ENCODE measurements around the gene CAMTA2.
A peak's percentile ranks its signal among the peaks of the same experiment; 100 is the strongest.

The CAMTA2 gene

DNA sequence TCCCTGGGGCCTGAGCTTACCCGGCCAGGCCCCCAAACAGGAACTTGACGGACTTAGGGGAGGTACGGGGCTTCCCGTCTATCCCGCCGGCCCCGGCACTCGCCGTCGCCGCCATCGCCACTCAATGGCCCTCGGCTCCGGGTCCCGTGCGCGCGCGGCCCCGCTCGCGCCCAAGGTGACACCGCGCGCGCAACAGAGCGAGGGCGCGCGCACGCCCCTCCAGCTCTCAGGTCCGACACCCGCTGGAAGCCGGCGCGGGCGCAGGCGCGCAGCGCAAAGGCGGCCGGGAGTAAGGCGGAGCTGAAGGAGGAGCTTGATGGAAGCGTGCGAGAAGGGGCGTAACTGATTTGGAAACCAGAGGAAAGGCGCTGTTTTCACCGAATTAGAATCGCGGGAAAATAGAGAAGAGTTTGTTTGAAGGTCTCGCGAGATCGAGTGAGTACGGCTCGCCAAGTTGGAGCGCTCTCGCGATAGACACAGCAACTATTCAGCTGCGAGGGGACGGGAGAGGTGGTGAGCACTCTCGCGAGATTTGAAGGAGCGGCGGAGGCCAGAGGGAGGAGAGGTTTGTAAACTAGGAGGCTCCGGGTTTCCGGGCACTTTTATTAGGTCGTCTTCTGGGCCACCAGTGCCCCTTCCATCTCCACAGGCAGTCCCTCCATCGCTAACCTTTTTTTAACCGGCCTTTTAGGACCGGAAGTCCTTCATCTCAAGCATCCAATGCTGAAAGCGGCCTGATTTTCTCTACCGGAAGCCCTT lies 47.5 kb downstream of the CAMTA2 start, which contains the start of the genes RNF167 and SLC25A11:
Gene RNF167 (plus strand): TSS at position 473 of the 759 bp plus-strand sequence. CDS start 642 bp downstream, outside the sequence.
Gene SLC25A11 (minus strand): TSS at position 251 of the 759 bp plus-strand sequence. CDS start 136 bp downstream, at position 115.
- 0% methylated on average over 72 of the region's 72 CpGs for WGBS, 2 experiments
- H3K9me3 ChIP-seq (ENCODE audit: control insufficient read depth, low read length), result no peaks in the 10 kb centered on the region
- H3K4me1 ChIP-seq (ENCODE audit: control insufficient read depth, insufficient read depth, low read length), result peaks cover 15% of the 10 kb centered on the region
- H3K36me3 ChIP-seq (ENCODE audit: control insufficient read depth, insufficient read depth, low read length), result peaks cover 31% of the 10 kb centered on the region
- H3K27me3 ChIP-seq (ENCODE audit: control insufficient read depth, insufficient read depth, low read length, poor library complexity, severe bottlenecking), result no peaks in the 10 kb centered on the region
- peak within 1 kb of the TSS; percentile 89 for H3K27ac ChIP-seq (ENCODE audit: insufficient read depth, low read depth, low read length, poor library complexity, severe bottlenecking)
- peak within 1 kb of the TSS; percentile 92 for H3K4me3 ChIP-seq (ENCODE audit: insufficient read depth, low read depth, low read length)

DNA sequence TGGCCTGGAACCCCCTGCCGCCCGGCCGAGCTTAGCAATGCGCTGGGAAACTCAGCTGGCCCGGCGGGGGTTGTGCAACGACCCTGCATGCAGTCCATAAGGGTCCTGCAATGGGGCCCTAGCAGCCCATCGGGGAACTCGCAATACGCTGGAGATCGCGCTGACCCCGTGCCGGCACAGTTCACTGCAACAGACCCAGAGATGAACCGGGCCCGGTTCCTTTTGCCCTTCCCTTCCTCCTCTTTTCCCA lies 48.0 kb downstream of the CAMTA2 start:
- 0 to 1% methylated on average over 16 of the region's 16 CpGs for WGBS, 2 experiments
- Histone ChIP-seq H3K36me3 (ENCODE audit: control insufficient read depth, insufficient read depth, low read length) (peaks cover 26% of the 10 kb centered on the region), H3K4me3 (ENCODE audit: insufficient read depth, low read depth, low read length) (peak overlapping the region; percentile 92)

DNA sequence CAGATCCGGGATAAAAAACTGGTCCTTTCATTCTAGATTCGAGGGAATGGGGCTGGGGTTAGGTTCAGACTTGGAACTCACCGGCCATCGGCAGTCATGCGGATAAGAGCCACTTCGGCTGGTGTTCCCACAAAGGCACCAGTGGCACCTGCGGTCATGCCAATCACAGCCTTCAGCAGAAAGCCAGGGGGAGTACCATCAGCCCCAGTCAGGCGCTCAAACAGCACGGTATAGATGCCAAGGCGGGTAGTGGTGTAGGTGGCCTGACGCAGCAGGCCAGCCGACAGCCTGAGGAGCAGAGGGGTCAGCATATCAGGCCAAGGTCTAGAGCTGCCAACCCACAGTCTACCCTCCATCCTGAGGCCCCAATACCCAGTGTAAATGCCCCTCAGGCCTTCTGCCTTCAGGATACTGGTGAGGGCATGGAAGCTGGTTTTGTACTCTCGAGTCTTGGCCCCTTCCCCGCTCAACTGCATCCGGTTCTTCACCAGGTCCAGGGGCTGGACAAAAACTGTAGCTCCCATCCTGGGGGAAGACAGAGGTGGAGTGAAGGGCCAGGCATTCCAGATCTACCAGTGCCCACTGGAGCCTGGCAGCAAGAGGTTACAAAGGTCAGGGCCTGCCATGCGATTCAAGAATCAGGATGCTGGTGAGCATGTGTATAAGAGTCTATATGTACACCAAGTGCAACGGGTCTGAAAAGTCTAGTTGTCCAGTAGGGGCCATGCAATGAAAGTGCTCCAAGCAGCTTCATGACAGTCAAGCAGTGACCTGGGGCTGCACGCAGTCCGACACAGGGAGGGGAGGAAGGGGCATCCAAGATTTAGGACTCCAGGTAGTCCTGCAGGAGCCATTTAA lies 48.6 kb downstream of the CAMTA2 start:
- Histone ChIP-seq H3K4me1 (ENCODE audit: control insufficient read depth, insufficient read depth, low read length) (peaks cover 15% of the 10 kb centered on the region), H3K4me3 (ENCODE audit: insufficient read depth, low read depth, low read length) (peak overlapping the region; percentile 92), H3K9me3 (ENCODE audit: control insufficient read depth, low read length) (no peaks in the 10 kb centered on the region), H3K36me3 (ENCODE audit: control insufficient read depth, insufficient read depth, low read length) (peaks cover 26% of the 10 kb centered on the region), H3K27me3 (ENCODE audit: control insufficient read depth, insufficient read depth, low read length, poor library complexity, severe bottlenecking) (no peaks in the 10 kb centered on the region), H3K27ac (ENCODE audit: insufficient read depth, low read depth, low read length, poor library complexity, severe bottlenecking) (peak overlapping the region; percentile 89)
- 73 to 75% methylated on average over 19 of the region's 19 CpGs for WGBS, 2 experiments

More for the DNA sequence above, 48.0 kb downstream of the CAMTA2 start:
- H3K27me3 ChIP-seq (ENCODE audit: control insufficient read depth, insufficient read depth, low read length, poor library complexity, severe bottlenecking), result no peaks in the 10 kb centered on the region
- no peaks in the 10 kb centered on the region for H3K9me3 ChIP-seq (ENCODE audit: control insufficient read depth, low read length)
- peak overlapping the region; percentile 89 for H3K27ac ChIP-seq (ENCODE audit: insufficient read depth, low read depth, low read length, poor library complexity, severe bottlenecking)
- peaks cover 15% of the 10 kb centered on the region for H3K4me1 ChIP-seq (ENCODE audit: control insufficient read depth, insufficient read depth, low read length)

DNA sequence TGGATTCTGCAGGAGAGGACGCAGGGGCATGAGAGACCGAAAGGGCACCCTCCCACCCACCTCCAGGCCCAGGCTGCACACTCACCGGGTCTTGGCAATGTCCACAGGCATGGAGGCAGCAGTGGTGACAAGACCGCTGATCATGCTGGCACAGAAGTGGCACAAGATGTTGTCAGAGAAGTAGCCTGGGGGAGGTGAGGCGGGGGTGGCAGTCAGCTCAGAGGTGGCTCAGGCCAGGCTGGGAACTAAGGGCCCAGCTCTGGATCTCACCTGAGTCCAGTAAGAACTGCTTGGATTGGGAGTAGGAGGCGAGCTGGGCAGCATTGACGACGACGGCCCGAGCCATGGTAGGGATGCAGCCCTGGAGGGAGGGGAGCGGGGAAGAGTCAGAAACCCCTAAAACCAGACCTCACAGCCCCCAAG lies 49.4 kb downstream of the CAMTA2 start:
- H3K27me3 ChIP-seq (ENCODE audit: control insufficient read depth, insufficient read depth, low read length, poor library complexity, severe bottlenecking), result no peaks in the 10 kb centered on the region
- peaks cover 15% of the 10 kb centered on the region for H3K4me1 ChIP-seq (ENCODE audit: control insufficient read depth, insufficient read depth, low read length)
- H3K27ac ChIP-seq (ENCODE audit: insufficient read depth, low read depth, low read length, poor library complexity, severe bottlenecking), result no peak overlapping the region
- no peaks in the 10 kb centered on the region for H3K9me3 ChIP-seq (ENCODE audit: control insufficient read depth, low read length)
- 94 to 97% methylated on average over 11 of the region's 11 CpGs for WGBS, 2 experiments
- H3K4me3 ChIP-seq (ENCODE audit: insufficient read depth, low read depth, low read length), result no peak overlapping the region
- peaks cover 20% of the 10 kb centered on the region for H3K36me3 ChIP-seq (ENCODE audit: control insufficient read depth, insufficient read depth, low read length)

DNA sequence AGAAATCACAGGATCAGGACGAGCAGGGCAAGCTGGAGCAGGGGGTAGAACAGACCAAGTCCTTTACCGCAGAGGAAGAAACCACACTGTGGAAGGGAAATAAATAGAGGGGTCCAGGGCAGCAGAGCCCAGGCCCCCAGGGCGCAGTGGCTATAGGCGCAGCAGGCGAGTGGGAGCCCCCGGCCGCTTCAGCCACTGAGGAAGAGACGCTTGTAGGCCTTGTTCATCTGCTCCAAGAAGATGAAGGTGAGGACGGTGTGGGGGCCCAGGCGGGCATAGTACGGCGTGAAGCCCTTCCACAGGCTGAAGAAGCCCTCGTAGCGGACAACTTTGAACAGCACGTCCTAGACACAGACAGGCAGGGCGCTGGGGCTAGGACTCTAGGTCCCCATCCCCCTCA lies 49.9 kb downstream of the CAMTA2 start:
- H3K9me3 ChIP-seq (ENCODE audit: control insufficient read depth, low read length), result no peaks in the 10 kb centered on the region
- no peaks in the 10 kb centered on the region for H3K27me3 ChIP-seq (ENCODE audit: control insufficient read depth, insufficient read depth, low read length, poor library complexity, severe bottlenecking)
- no peak overlapping the region for H3K27ac ChIP-seq (ENCODE audit: insufficient read depth, low read depth, low read length, poor library complexity, severe bottlenecking)
- peaks cover 15% of the 10 kb centered on the region for H3K36me3 ChIP-seq (ENCODE audit: control insufficient read depth, insufficient read depth, low read length)
- 95 to 96% methylated on average over 16 of the region's 16 CpGs for WGBS, 2 experiments
- no peak overlapping the region for H3K4me3 ChIP-seq (ENCODE audit: insufficient read depth, low read depth, low read length)
- H3K4me1 ChIP-seq (ENCODE audit: control insufficient read depth, insufficient read depth, low read length), result peaks cover 15% of the 10 kb centered on the region

DNA sequence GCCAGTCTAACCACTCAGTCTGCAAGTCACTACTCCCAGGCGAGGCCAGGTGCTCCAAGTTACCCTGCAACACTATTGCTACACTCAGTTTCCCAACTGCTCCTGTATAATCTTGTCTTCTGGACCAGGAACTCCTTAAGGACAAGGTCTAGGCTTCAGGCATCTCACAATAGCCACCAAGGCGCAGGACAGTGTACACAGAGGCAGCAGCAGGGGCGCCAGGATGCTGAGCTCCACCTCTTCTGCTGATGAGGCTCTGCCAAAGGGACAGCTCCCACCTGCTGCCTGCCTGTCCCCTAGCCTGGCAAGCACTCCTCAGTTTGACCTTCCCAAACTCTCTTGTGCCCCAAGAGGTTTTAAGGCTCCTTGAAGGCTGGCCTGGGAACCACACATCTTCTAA lies 51.0 kb downstream of the CAMTA2 start:
- peaks cover 9% of the 10 kb centered on the region for H3K36me3 ChIP-seq (ENCODE audit: control insufficient read depth, insufficient read depth, low read length)
- H3K4me3 ChIP-seq (ENCODE audit: insufficient read depth, low read depth, low read length), result no peak overlapping the region
- H3K27me3 ChIP-seq (ENCODE audit: control insufficient read depth, insufficient read depth, low read length, poor library complexity, severe bottlenecking), result no peaks in the 10 kb centered on the region
- H3K9me3 ChIP-seq (ENCODE audit: control insufficient read depth, low read length), result no peaks in the 10 kb centered on the region
- 95 to 97% methylated on average over 3 of the region's 3 CpGs for whole genome bisulfite sequencing, 2 experiments
- no peak overlapping the region for H3K27ac ChIP-seq (ENCODE audit: insufficient read depth, low read depth, low read length, poor library complexity, severe bottlenecking)
- H3K4me1 ChIP-seq (ENCODE audit: control insufficient read depth, insufficient read depth, low read length), result peaks cover 14% of the 10 kb centered on the region

DNA sequence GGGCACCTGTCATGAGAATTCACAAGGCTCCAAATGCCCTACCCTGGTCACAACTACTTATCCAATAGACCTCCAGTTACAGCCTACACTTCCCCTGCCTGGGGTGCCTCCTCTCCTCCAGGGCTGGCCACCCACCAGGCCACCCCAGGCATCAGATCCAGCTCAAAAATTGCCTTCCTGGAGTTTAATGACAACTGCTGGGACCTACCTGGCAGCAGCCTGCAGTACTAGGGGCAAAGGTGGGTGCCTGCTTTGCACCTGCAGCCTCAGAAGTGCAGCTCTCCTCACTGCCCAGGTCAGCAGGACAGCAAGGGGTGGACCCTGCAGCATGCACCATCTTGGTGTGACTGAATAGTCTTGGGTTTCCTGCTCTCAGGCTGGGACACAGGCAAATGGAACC lies 51.8 kb downstream of the CAMTA2 start:
- Histone ChIP-seq H3K27ac (ENCODE audit: insufficient read depth, low read depth, low read length, poor library complexity, severe bottlenecking) (no peak overlapping the region), H3K4me3 (ENCODE audit: insufficient read depth, low read depth, low read length) (no peak overlapping the region), H3K9me3 (ENCODE audit: control insufficient read depth, low read length) (no peaks in the 10 kb centered on the region), H3K27me3 (ENCODE audit: control insufficient read depth, insufficient read depth, low read length, poor library complexity, severe bottlenecking) (no peaks in the 10 kb centered on the region), H3K4me1 (ENCODE audit: control insufficient read depth, insufficient read depth, low read length) (peaks cover 8% of the 10 kb centered on the region), H3K36me3 (ENCODE audit: control insufficient read depth, insufficient read depth, low read length) (peaks cover 9% of the 10 kb centered on the region)

DNA sequence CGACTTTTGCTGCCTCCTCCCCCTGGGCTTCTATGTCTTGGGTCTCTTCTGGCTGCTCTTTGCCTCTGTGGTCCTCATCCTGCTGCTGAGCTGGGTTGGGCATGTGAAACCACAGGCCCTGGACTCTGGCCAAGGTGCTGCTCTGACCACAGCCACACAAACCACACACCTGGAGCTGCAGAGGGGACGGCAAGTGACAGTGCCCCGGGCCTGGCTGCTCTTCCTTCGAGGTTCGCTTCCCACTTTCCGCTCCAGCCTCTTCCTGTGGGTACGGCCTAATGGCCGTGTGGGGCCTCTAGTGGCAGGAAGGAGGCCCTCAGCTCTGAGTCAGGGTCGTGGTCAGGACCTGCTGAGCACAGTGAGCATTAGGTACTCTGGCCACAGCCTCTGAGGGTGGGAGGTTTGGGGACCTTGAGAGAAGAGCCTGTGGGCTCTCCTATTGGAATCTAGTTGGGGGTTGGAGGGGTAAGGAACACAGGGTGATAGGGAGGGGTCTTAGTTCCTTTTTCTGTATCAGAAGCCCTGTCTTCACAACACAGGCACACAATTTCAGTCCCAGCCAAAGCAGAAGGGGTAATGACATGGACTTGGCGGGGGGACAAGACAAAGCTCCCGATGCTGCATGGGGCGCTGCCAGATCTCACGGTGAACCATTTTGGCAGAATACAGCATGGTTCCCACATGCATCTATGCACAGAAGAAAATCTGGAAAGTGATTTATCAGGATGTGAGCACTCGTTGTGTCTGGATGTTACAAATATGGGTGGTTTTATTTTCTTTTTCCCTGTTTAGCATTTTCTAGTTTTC lies 53.1 kb downstream of the CAMTA2 start:
- 71 to 77% methylated on average over 14 of the region's 14 CpGs for WGBS, 2 experiments

DNA sequence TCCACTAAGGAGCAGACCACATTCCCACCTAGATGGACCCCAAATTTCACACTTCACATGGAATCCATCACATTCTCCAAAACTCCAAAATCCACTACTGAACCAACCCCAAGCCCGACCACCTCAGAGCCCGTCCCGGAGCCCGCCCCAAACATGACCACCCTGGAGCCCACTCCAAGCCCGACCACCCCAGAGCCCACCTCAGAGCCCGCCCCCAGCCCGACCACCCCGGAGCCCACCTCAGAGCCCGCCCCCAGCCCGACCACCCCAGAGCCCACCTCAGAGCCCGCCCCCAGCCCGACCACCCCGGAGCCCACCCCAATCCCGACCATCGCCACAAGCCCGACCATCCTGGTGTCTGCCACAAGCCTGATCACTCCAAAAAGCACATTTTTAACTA lies 53.8 kb downstream of the CAMTA2 start:
- Histone ChIP-seq H3K4me1 (ENCODE audit: control insufficient read depth, insufficient read depth, low read length) (peaks cover 5% of the 10 kb centered on the region), H3K36me3 (ENCODE audit: control insufficient read depth, insufficient read depth, low read length) (peaks cover 9% of the 10 kb centered on the region), H3K27me3 (ENCODE audit: control insufficient read depth, insufficient read depth, low read length, poor library complexity, severe bottlenecking) (no peaks in the 10 kb centered on the region), H3K9me3 (ENCODE audit: control insufficient read depth, low read length) (no peaks in the 10 kb centered on the region), H3K27ac (ENCODE audit: insufficient read depth, low read depth, low read length, poor library complexity, severe bottlenecking) (no peak overlapping the region), H3K4me3 (ENCODE audit: insufficient read depth, low read depth, low read length) (no peak overlapping the region)
- WGBS, 2 experiments, result 90 to 92% methylated on average over 14 to 16 of the region's 16 CpGs

More for the DNA sequence above, 53.1 kb downstream of the CAMTA2 start:
- H3K27ac ChIP-seq (ENCODE audit: insufficient read depth, low read depth, low read length, poor library complexity, severe bottlenecking), result no peak overlapping the region
- H3K9me3 ChIP-seq (ENCODE audit: control insufficient read depth, low read length), result no peaks in the 10 kb centered on the region
- no peak overlapping the region for H3K4me3 ChIP-seq (ENCODE audit: insufficient read depth, low read depth, low read length)
- peaks cover 9% of the 10 kb centered on the region for H3K36me3 ChIP-seq (ENCODE audit: control insufficient read depth, insufficient read depth, low read length)
- peaks cover 8% of the 10 kb centered on the region for H3K4me1 ChIP-seq (ENCODE audit: control insufficient read depth, insufficient read depth, low read length)
- no peaks in the 10 kb centered on the region for H3K27me3 ChIP-seq (ENCODE audit: control insufficient read depth, insufficient read depth, low read length, poor library complexity, severe bottlenecking)

DNA sequence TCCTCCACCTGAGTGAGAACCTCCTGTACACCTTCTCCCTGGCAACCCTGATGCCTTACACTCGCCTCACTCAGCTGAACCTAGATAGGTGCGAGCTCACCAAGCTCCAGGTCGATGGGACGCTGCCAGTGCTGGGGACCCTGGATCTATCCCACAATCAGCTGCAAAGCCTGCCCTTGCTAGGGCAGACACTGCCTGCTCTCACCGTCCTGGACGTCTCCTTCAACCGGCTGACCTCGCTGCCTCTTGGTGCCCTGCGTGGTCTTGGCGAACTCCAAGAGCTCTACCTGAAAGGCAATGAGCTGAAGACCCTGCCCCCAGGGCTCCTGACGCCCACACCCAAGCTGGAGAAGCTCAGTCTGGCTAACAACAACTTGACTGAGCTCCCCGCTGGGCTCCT lies 54.7 kb downstream of the CAMTA2 start:
- no peaks in the 10 kb centered on the region for H3K27me3 ChIP-seq (ENCODE audit: control insufficient read depth, insufficient read depth, low read length, poor library complexity, severe bottlenecking)
- H3K4me3 ChIP-seq (ENCODE audit: insufficient read depth, low read depth, low read length), result no peak overlapping the region
- peaks cover 7% of the 10 kb centered on the region for H3K36me3 ChIP-seq (ENCODE audit: control insufficient read depth, insufficient read depth, low read length)
- 90% methylated on average over 12 of the region's 12 CpGs for WGBS, 2 experiments
- no peaks in the 10 kb centered on the region for H3K9me3 ChIP-seq (ENCODE audit: control insufficient read depth, low read length)
- no peak overlapping the region for H3K27ac ChIP-seq (ENCODE audit: insufficient read depth, low read depth, low read length, poor library complexity, severe bottlenecking)
- H3K4me1 ChIP-seq (ENCODE audit: control insufficient read depth, insufficient read depth, low read length), result no peaks in the 10 kb centered on the region
